Fibroblast of skin of left quadriceps (primary cell): ENCODE results near the gene UMOD.
A peak's percentile ranks its signal among the peaks of the same experiment; 100 is the strongest.

ENCODE experiments used
- DNase-seq, 2 experiments: peaks; one replicate each; pipeline ENCODE4 v3.0.0-alpha.2; 2013; ENCODE audit warnings: low read depth in 2 of 2

Gene UMOD

GRCh38 chr16:20300312-20301097, 52.0 kb downstream of the UMOD start:
- peak; percentile 12 to 16 for DNase-seq

GRCh38 chr16:20298452-20298851, 54.1 kb downstream of the UMOD start:
- no peak for DNase-seq

GRCh38 chr16:20291208-20292206, 61.0 kb downstream of the UMOD start:
- DNase-seq: no peak

GRCh38 chr16:20289571-20289970, 62.9 kb downstream of the UMOD start:
- DNase-seq: no peak

GRCh38 chr16:20285993-20286499, 66.5 kb downstream of the UMOD start:
- no peak for DNase-seq
